SH-SY5Y (cell line): Measurements from ENCODE around the gene KRTAP5-3.

ENCODE experiments used
- GATA2 ChIP-seq: IDR thresholded peaks from 2 replicates; pipeline ENCODE4 v1.6.1; 2011; ENCODE audit warnings: mild to moderate bottlenecking, low read depth, low read length
- GATA3 ChIP-seq: IDR thresholded peaks from 2 replicates; pipeline ENCODE4 v1.6.1; 2011; ENCODE audit warnings: low read depth, mild to moderate bottlenecking, low read length, moderate library complexity

DNA sequence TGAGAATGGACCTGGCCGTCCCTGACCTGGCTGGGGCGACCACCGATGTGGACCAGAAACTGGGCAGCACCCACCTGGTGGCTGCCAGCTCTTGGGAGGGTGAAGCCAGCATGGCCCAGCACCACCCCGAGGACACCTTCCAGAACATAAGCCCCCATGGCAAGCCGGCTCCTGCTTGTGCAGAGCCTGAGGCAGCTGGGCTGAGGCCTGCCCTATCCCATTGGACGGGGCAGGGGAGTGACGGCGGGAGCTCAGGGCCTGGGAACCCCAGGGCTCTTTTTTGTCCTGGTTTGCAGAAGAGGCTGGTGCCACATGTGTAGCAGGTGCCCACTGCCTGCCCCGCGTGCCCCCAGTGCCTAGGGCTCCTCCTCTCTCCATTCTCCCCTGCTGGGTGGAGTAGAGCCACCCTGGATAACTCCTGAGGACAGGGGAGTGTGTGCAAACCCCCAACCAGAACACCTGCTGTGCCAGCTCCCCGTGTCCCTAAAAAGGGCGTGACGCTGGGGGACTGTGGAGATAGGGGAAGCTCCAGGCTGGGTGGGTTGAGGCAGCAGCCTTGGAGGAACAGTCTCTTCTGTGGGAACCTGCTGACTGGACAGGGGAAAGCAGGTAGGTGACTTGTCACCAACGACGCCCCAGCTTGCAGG, 48.1 kb downstream of the KRTAP5-3 start:
- TF ChIP-seq GATA2 (no peak), GATA3 (no peak)
